OCI-LY3 (cell line): ENCODE measurements around the gene GIPC1.

Experiments
- CTCF ChIP-seq: fragments of 200-600, 300-600 bp; sonication (generic); IDR thresholded peaks from 2 replicates; pipeline ENCODE4 v1.5.1; 2014; ENCODE audit warnings: antibody characterized with exemption, low read length, low read depth
- EZH2phosphoT487 ChIP-seq: fragments of 200-600 bp; shearing (Covaris generic); IDR thresholded peaks from 2 replicates; pipeline ENCODE4 v1.6.1; 2018; ENCODE audit warnings: antibody characterized with exemption, mixed run types, low read depth

- no peak for TF ChIP-seq CTCF
- TF ChIP-seq EZH2phosphoT487, result no peak
Observed at GRCh38 chr19:14502334-14503092, 6.6 kb upstream of the GIPC1 start.
